GM12878 (cell line): ENCODE data around the gene TP63. TPM values are rescaled to one million over a fixed set of nuclear protein-coding genes. Genes with fewer than 3 reads are reported as not detected.
"Not testable (repeated sequence)": the region's sequence is repeated elsewhere in the genome, so short reads cannot be mapped to it uniquely, and the experiment has no call there.

Experiments
- ATAC-seq: fragments of 200-7000 bp; cut with Tn5 transposase; 3 replicates; pipeline ENCODE4 v1.9.1; 2020; ENCODE audit warnings: mild to moderate bottlenecking, moderate library complexity
- BruUV-seq: library from RNA; stranded (reverse); fragments of 400-500 nt; replicated peaks from 2 replicates; lab custom pipeline; 2021; lab: Mats Ljungman, UMichigan
- CTCF ChIA-PET: fragments of 300-600 bp; sonication (Branson Sonifier 250); formaldehyde crosslinking; extraction: SDS; loops from one replicate; lab custom pipeline; 2021; ENCODE audit warnings: inconsistent platforms; lab: Yijun Ruan, JAX
- POLR2A ChIA-PET: fragments of 350-600 bp; formaldehyde crosslinking; extraction: SDS; loops from one replicate; lab custom pipeline; 2021; ENCODE audit warnings: inconsistent platforms; lab: Charles Lee
- RAD21 ChIA-PET: fragments of 300-600 bp; sonication (Branson Sonifier 250); formaldehyde crosslinking; loops from one replicate; lab custom pipeline; 2023; ENCODE audit warnings: antibody characterized with exemption; ENCODE audit not compliant: unreplicated experiment; lab: Charles Lee
- SMC1A ChIA-PET: fragments of 300-600 bp; sonication (Branson Sonifier 250); formaldehyde crosslinking; loops from one replicate; lab custom pipeline; 2023; ENCODE audit not compliant: unreplicated experiment, uncharacterized antibody; lab: Charles Lee
- DNase-seq: peaks from one replicate; pipeline ENCODE4 v3.0.0-alpha.2; 2011; ENCODE audit warnings: low read depth, low spot score
- FAIRE-seq: peaks from 3 replicates; lab custom pipeline; 2011; peaks lifted over from hg19 to GRCh38; lab: Jason Lieb, UNC
- H2AFZ ChIP-seq: 2 replicates; pipeline ENCODE4 v1.6.0; 2011; ENCODE audit warnings: low read depth, low read length, control low read depth; ENCODE audit not compliant: control insufficient read depth
- H3K27ac ChIP-seq: 2 replicates; pipeline ENCODE4 v1.5.1; 2011; ENCODE audit warnings: control low read depth; ENCODE audit not compliant: control insufficient read depth, insufficient read depth
- H3K27me3 ChIP-seq, 2 experiments: replicated peaks in 1 of 2; 2 replicates each; pipeline versions ENCODE4 v1.6.0 to v1.6.1; 2011; ENCODE audit warnings: low read length in 1 of 2; ENCODE audit not compliant: control insufficient read depth in 2 of 2, insufficient read depth in 2 of 2
- H3K36me3 ChIP-seq, 2 experiments: 2 replicates each; pipeline ENCODE4 v1.5.1; 2011; ENCODE audit warnings: low read length in 1 of 2; ENCODE audit not compliant: control insufficient read depth in 2 of 2, insufficient read depth in 2 of 2
- H3K4me1 ChIP-seq: 2 replicates; pipeline ENCODE4 v1.6.1; 2011; ENCODE audit warnings: mild to moderate bottlenecking, low read length, moderate library complexity, mixed read lengths; ENCODE audit not compliant: control insufficient read depth, insufficient read depth
- H3K4me2 ChIP-seq: 2 replicates; pipeline ENCODE4 v1.6.0; 2011; ENCODE audit warnings: control low read depth; ENCODE audit not compliant: control insufficient read depth, insufficient read depth
- H3K4me3 ChIP-seq: fragments of 200-600 bp; sonication (generic); 2 replicates; pipeline ENCODE4 v1.5.1; 2016
- H3K79me2 ChIP-seq: 2 replicates; pipeline ENCODE4 v1.6.0; 2011; ENCODE audit warnings: low read length; ENCODE audit not compliant: control insufficient read depth, insufficient read depth
- H3K9ac ChIP-seq: 2 replicates; pipeline ENCODE4 v1.8.0; 2011; ENCODE audit warnings: low read length, control low read depth, mixed read lengths; ENCODE audit not compliant: control insufficient read depth, insufficient read depth
- H3K9me3 ChIP-seq: replicated peaks from 3 replicates; pipeline ENCODE4 v1.5.1; 2011; ENCODE audit warnings: mild to moderate bottlenecking, low read length; ENCODE audit not compliant: control insufficient read depth, insufficient read depth
- H4K20me1 ChIP-seq: 2 replicates; pipeline ENCODE4 v1.6.0; 2011; ENCODE audit not compliant: control insufficient read depth, insufficient read depth
- MYB ChIP-seq: fragments of 150-350 bp; IDR thresholded peaks from 2 replicates; pipeline ENCODE4 v1.6.1; 2014; ENCODE audit warnings: mild to moderate bottlenecking, low read depth, low read length, borderline replicate concordance
- PAX5 ChIP-seq: IDR thresholded peaks from 2 replicates; pipeline ENCODE4 v1.6.1; 2011; ENCODE audit warnings: low read depth, low read length, borderline replicate concordance
- RB1 ChIP-seq: fragments of 450-650 bp; formaldehyde crosslinking; IDR thresholded peaks from 2 replicates; pipeline ENCODE4 v1.6.1; 2017; ENCODE audit warnings: mild to moderate bottlenecking, borderline replicate concordance
- ZBTB33 ChIP-seq: fragments of 450-650 bp; IDR thresholded peaks from 2 replicates; pipeline ENCODE4 v1.6.1; 2017; ENCODE audit warnings: mild to moderate bottlenecking
- ZNF622 ChIP-seq: fragments of 450-650 bp; IDR thresholded peaks from 2 replicates; pipeline ENCODE4 v1.6.1; 2017; ENCODE audit warnings: mild to moderate bottlenecking, inconsistent platforms
- WGBS: methylation state at CpG from one replicate; pipeline ENCODE4 v1.1.6; 2016; ENCODE audit warnings: low lambda C conversion rate; ENCODE audit not compliant: insufficient replicate concordance, insufficient coverage; ENCODE audit errors: missing lambda C conversion rate; 5-methylcytosine and 5-hydroxymethylcytosine counted together
- in situ Hi-C: fragments of 300-500 bp; cut with MboI; formaldehyde crosslinking; loops from 9 replicates; pipeline ENCODE4 v1.14.3; 2018; ENCODE audit warnings: mixed read lengths
- intact Hi-C: fragments of 100-400 bp; cut with micrococcal nuclease; formaldehyde crosslinking; loops from one replicate; pipeline ENCODE4 v1.14.2; 2022; ENCODE audit not compliant: unreplicated experiment
- polyA plus RNA-seq, 11 experiments: library from polyadenylated mRNA; depleted of rRNA in 4 of 11; unstranded in 6 of 11; stranded (reverse) in 5 of 11; fragments of >200 nt; fragmentation: Nextera tagmentation in 4 of 11; fragmentation: Illumina TruSeq in 1 of 11; extraction: Ambion mirVana in 4 of 11; extraction: Trizol in 1 of 11; gene quantifications; 1 replicate in 1 of 11; 2 replicates in 10 of 11; pipeline versions ENCODE4 v1.2.1 to v1.2.3, GENCODE V29; 2011 to 2016; ENCODE audit warnings: inconsistent platforms in 2 of 11, missing spikeins in 2 of 11, low read depth in 1 of 11
- total RNA-seq, 4 experiments: library from RNA; depleted of rRNA in 3 of 4; stranded (reverse); fragments of >200 nt in 3 of 4; fragmentation: Illumina TruSeq in 1 of 4; extraction: Trizol in 1 of 4; gene quantifications; 2 replicates each; pipeline versions ENCODE4 v1.2.1 to v1.2.3, GENCODE V29; 2013 to 2021

Gene TP63
- total and polyA plus RNA-seq, 10 of the 15 experiments (the other 5 are each of a cell fraction or from before 2014, with no cell fraction given), result 1.4 to 10.8 (median 6.2) TPM

- TF ChIP-seq ZNF622 (no peak), ZBTB33 (no peak), PAX5 (no peak), RB1 (no peak), MYB (no peak)
- TF ChIP-seq, all 136 proteins: peak for 0
Measured at GRCh38 chr3:189593581-189593980, 37.6 kb upstream of the TP63 start (continued).

- H3K79me2 ChIP-seq, H3K4me3 ChIP-seq, BruUV-seq, H3K27ac ChIP-seq, H3K4me1 ChIP-seq, H2AFZ ChIP-seq, H3K9ac ChIP-seq, ATAC-seq, H4K20me1 ChIP-seq, in situ Hi-C loops, FAIRE-seq, H3K27me3 ChIP-seq, H3K9me3 ChIP-seq, RAD21 ChIA-PET, DNase-seq, H3K4me2 ChIP-seq, H3K36me3 ChIP-seq, intact Hi-C loops: not testable (repeated sequence)
- ChIA-PET SMC1A (interaction anchor here (0.7 kb wide), 1 partner anchor 203 kb away, joined by 3 read pairs; no protein-coding TSS in a partner anchor), CTCF (interaction anchor here (1.5 kb wide), 1 partner anchor 9 kb away, joined by 5 read pairs; no protein-coding TSS in a partner anchor), POLR2A (interaction anchor here (0.6 kb wide), 1 partner anchor 10 kb away, joined by 4 read pairs; no protein-coding TSS in a partner anchor)
- 93% methylated on average over 40 of the region's 45 CpGs for WGBS
Measured at GRCh38 chr3:189596078-189596979, 34.9 kb upstream of the TP63 start.
